Motor neuron (in vitro differentiated cells): Measurements from ENCODE around the gene DMAP1. TPM values are rescaled to one million over a fixed set of nuclear protein-coding genes. Genes with fewer than 3 reads are reported as not detected.

Experiments
- ATAC-seq, 8 experiments: fragments of 200-7000 bp; cut with Tn5 transposase; replicated peaks in 6 of 8; 2 replicates each; pipeline ENCODE4 v1.8.0; 2021; ENCODE audit warnings: mild to moderate bottlenecking in 8 of 8, moderate library complexity in 8 of 8
- H3K27ac ChIP-seq, 2 donors: fragments of 250-450 bp; sonication (Bioruptor Pico); 2 replicates each; pipeline ENCODE4 v1.9.0; 2021; ENCODE audit warnings: antibody characterized with exemption in 2 of 2, mild to moderate bottlenecking in 2 of 2, moderate library complexity in 1 of 2
- H3K4me1 ChIP-seq, 2 donors: fragments of 250-450 bp; sonication (Bioruptor Pico); replicated peaks in 1 of 2; 2 replicates each; pipeline ENCODE4 v1.6.1; 2021; ENCODE audit warnings: antibody characterized with exemption in 2 of 2, mild to moderate bottlenecking in 2 of 2, moderate library complexity in 1 of 2
- H3K4me3 ChIP-seq, 5 donors: fragments of 250-450 bp; sonication (Bioruptor Pico); 2 replicates each; pipeline ENCODE4 v1.9.0; 2021; ENCODE audit warnings: antibody characterized with exemption in 5 of 5, mild to moderate bottlenecking in 5 of 5, moderate library complexity in 4 of 5
- WGBS, 10 experiments: fragments of 450-650 bp; shearing (Covaris generic); methylation state at CpG; one replicate each; pipeline ENCODE4 v1.0.0; 2022; 5-methylcytosine and 5-hydroxymethylcytosine counted together
- in situ Hi-C, 9 experiments: fragments of 400-800 bp; cut with MboI; loops; one replicate each; pipeline ENCODE4 v1.15.0; 2021; ENCODE audit warnings: low sequenced_read_pairs in 9 of 9, low pct_unique_long_range_greater_than_20kb in 2 of 9; ENCODE audit not compliant: unreplicated experiment in 9 of 9
- total RNA-seq, 8 experiments: library from RNA; unstranded; fragments of 300-600 nt; gene quantifications; 2 replicates each; pipeline versions ENCODE4 v1.2.3 to v1.2.4, GENCODE V29; 2022

Gene DMAP1
- total RNA-seq, 8 experiments from 2014 or later = 13.3 to 58.8 (median 45.4) TPM

DNA sequence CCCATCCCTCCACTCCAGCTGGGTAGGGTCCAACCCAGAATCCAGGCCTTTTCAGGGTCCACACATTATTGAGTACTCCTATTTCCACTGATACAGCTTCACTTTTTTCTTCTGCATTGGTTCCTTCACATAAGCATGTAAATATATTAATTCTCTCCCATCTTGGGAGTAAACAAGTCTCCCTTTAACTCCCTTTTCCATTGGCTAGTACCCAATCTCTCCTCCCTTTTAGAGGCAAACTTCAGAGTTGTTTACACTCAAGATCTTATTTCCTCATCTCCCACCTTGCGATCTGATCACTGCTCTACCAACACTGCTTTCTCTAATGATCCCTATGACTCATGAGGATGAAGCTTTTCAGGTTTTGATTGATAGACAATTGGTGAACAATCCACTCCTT is 20.3 kb downstream of the DMAP1 start:
- Histone ChIP-seq H3K4me1 (peaks cover 24 to 42% of the 10 kb centered on the region in 2 donors), H3K27ac (no peak overlapping the region), H3K4me3 (no peak overlapping the region)
- in situ Hi-C loops = no loop called here
- 50 to 100% (median 100%) methylated on average over 1 of the region's 1 CpG for WGBS, 10 experiments
- ATAC-seq = no peak

DNA sequence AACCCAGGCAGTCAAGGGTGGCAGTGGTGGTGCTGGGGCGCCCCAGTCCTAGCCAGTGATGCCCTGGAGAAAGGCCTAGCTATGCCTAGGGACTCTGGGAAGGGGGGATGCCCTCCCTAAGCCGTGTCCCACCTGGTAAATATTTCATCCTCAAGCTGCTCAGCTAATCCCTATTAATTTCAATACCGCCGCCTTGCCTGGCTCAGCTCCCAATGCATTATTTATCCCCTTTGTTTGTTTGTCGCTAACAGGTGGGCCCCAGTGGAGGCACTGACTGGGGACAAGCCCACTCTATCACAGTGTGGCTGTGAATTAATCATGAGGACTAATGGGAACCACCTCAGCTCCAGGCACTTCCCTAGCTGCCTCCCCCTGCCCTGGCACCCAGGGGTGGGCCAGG is 22.5 kb downstream of the DMAP1 start:
- no peak for ATAC-seq
- 80 to 100% (median 92%) methylated on average over 1 to 5 of the region's 5 CpGs; no CpG with 5 or more reads in 5 of the 10 experiments for WGBS, 10 experiments
- peaks cover 36 to 43% of the 10 kb centered on the region in 2 donors for H3K4me1 ChIP-seq
- in situ Hi-C loops = no loop called here
- H3K27ac ChIP-seq = no peak overlapping the region
- no peak overlapping the region for H3K4me3 ChIP-seq

DNA sequence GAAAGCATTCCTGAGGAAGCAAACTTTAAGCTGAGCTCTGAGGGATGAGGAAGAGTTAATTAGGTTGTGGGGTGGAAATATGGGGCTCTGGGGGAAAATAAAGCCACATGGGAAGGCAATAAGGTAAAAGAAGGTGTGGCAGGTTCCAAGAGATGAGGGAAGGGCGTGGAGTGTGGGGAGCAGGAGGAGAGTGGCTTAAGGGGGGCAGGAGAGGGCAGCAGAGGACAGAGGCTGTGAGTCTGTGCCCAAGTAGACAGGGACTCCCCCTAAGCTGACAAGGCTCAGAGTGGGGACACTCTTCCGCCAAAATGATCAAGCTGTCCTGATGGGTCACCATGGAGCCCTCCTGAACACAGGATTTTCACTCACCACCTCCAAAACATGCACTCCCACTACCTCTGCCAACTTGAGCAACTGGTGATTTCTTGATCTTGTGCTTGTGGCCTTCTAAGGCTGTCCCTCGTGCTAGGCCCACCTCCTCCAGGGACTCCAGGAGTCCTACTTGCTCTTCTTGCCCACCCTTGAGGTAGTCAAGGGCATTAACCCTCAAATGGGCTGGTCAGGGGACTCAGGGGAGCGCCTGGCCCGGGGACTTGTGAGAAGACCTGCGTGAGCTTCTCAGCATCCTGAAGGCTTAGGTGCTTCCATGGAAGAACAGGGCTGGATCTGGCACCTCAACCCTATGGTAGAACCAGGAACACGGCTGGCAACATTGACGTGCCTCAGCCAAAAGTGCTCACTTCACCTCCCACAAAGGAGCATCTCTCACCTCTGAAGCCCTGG is 23.4 kb downstream of the DMAP1 start:
- no peak for ATAC-seq
- H3K4me3 ChIP-seq = no peak overlapping the region
- in situ Hi-C loops = no loop called here
- H3K27ac ChIP-seq = no peak overlapping the region
- WGBS, 10 experiments = 50 to 100% (median 96%) methylated on average over 1 to 7 of the region's 8 CpGs; no CpG with 5 or more reads in 3 of the 10 experiments
- H3K4me1 ChIP-seq = peaks cover 45 to 48% of the 10 kb centered on the region in 2 donors

DNA sequence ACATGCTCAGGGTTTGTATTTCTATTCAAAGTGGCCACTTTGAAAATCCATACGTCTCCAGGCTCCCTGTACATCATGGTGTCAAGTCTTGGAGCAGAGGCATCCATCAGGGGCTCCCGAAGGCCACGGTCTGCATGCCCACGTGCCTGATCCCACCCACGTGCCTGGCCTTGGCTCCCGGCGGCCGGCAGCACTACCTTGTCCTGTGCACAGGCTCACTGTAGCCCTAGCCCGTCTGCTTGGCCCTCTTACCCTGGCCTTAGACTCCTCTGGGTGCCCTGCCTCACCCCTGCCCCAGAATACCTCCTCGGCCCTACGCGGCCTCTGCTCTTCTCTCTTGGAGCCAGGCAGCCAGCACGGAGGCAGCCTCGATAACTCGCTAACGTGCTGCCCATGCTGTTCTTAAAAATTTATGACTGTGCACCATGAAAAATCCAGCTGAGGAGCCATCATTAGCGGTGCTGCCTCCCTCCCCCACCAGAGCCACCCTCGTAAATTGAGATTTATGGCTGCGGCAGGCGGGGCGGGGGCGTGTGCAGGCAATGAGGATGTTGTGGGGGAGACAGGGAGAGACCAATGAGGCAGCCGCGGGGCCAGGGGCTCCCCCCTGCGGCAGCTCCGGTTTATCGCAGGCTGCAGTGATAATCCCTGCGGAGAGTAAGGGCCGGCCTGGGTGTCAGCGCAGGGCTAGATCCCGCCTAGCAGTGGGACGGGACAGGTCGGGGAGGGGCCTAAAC is 24.6 kb downstream of the DMAP1 start:
- no peak overlapping the region for H3K4me3 ChIP-seq
- in situ Hi-C loops = no loop called here
- peaks cover 57 to 60% of the 10 kb centered on the region in 2 donors for H3K4me1 ChIP-seq
- WGBS, 10 experiments = 24 to 100% (median 47%) methylated on average over 1 to 14 of the region's 33 CpGs; no CpG with 5 or more reads in 4 of the 10 experiments
- H3K27ac ChIP-seq = peak overlapping the region; percentile 63 to 86
- peak in 7 of 8 experiments; percentile 61 to 92 (median 82) for ATAC-seq

DNA sequence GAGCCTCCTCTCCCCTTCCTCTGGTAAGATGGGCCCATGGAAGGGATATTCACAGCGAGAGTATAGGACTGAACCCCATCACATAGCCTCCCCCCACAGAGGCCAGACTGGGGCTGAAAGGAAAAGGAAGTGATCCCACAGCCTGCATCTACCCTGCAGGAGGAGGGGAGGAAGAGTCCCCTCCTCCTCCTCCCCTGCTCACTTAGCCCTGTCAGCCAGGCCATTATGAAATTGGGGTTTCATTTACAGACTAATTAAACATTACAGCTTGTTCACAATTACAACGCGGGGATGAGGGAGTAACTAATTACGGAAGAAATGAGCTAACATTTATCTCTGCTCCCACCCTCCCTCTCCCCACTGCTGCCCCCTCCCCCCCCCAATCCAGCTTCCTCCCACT is 25.4 kb downstream of the DMAP1 start:
- in situ Hi-C loops = no loop called here
- Histone ChIP-seq H3K4me3 (no peak overlapping the region), H3K4me1 (peaks cover 62 to 67% of the 10 kb centered on the region in 2 donors), H3K27ac (peak overlapping the region in 1 of 2 donors; percentile 86)
- WGBS, 10 experiments = 68 to 83% (median 70%) methylated on average over 2 to 3 of the region's 4 CpGs; no CpG with 5 or more reads in 7 of the 10 experiments
- no peak for ATAC-seq

DNA sequence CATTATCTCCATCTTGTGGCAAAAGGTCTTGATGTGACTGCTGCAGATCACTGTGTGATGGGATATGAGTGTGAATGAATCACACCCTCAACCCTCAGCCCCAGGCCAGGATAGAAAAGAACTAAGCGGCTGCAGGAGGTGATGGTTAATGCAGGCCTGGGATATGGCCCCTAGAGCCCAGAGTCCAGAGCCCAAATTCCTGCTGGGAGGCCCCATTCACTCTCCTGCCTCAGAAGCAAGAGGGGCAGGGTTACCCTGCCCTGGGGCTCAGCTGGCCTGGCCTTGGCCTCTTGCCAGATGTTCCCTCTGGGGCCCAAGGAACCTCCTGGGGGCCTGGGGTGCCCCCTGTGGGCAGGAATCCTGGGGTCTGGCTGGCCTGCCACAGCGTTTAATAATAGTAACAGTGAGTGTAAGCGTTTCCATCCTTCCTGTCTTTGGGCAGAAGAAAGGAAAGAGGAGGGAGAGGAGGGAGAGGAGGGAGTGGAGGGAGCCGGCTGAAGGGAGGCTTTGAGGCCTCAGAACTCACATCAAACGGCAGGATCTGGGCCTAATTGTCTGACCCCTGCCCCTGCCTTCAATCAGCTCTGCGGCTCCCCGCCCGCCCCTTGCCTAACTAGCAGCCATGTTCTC is 26.2 kb downstream of the DMAP1 start:
- Histone ChIP-seq H3K27ac (peak overlapping the region; percentile 48 to 86), H3K4me3 (no peak overlapping the region), H3K4me1 (peaks cover 62 to 68% of the 10 kb centered on the region in 2 donors)
- WGBS, 10 experiments = 0 to 100% (median 40%) methylated on average over 1 to 4 of the region's 8 CpGs; no CpG with 5 or more reads in 6 of the 10 experiments
- in situ Hi-C loops = no loop called here
- peak; percentile 2 to 65 (median 12) for ATAC-seq

DNA sequence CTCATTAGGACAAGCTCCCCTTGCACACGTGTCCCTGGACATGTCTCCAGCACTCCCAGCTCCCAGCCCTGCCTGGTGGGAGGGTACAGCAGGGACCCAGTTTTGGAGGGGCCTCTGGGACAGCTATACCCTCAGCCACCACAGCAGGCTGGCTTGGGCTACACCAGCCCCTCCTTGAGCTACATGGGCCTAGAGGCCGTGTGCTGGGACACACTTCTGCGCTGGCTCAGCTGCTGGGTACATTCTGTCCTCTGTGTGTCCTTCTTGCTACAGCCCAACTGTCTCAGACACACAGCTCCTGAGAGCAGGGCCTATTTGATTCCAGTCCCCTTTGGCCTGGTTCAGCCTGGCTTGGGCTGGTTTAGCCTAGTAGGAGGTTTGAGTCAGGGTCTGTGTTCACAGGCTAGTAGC is 26.7 kb downstream of the DMAP1 start:
- H3K4me3 ChIP-seq = no peak overlapping the region
- peak in 7 of 8 experiments; percentile 18 to 53 (median 34) for ATAC-seq
- in situ Hi-C loops = no loop called here
- H3K4me1 ChIP-seq = peaks cover 66 to 73% of the 10 kb centered on the region in 2 donors
- 35 to 80% (median 40%) methylated on average over 1 to 3 of the region's 3 CpGs; no CpG with 5 or more reads in 7 of the 10 experiments for WGBS, 10 experiments
- peak overlapping the region; percentile 48 to 86 for H3K27ac ChIP-seq

DNA sequence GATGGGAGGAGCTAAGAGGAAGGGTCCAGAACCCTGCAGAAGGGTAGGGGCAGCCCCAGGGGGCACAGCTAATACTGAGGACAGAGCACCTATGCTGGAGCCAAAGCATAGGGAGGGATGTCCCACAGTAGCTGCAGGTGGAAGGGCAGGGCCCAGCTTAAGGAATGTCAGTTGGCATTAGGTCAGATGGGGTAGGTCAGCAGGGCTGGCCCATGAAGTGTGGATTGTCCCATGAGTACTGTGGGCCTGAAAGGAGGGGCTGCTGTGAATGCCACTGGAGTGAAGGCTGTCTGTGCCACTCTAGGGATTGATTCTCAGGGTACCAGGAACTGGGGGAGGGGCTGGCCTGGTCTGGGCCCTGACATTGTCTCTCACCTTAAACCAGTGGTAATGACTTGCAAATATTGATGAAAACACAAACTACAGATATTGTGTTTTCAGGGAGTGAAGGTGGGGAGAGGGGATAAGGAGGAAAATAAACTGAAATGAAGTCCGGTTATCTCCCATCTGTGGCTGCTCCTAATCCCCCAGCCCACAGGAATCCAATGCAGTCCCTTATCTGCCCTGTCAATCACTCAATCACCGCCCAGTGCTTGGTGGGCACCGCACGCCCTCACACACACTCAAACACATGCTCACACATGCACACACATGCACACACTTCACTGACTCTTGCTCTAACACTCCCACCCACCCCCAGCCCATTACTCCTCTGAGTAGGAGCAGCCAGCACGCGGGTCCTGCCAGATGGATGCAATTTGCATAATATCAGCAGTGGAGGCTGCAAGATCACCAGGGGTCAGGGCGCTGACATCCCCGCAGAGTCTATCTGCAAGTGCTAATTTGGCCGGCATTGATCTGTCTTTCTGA is 27.8 kb downstream of the DMAP1 start:
- WGBS, 10 experiments = 15 to 100% (median 73%) methylated on average over 1 to 6 of the region's 9 CpGs; no CpG with 5 or more reads in 5 of the 10 experiments
- in situ Hi-C loops = no loop called here
- peak in 3 of 8 experiments; percentile 7 to 30 (median 15) for ATAC-seq
- H3K4me3 ChIP-seq = no peak overlapping the region
- peaks cover 69 to 79% of the 10 kb centered on the region in 2 donors for H3K4me1 ChIP-seq
- H3K27ac ChIP-seq = peak overlapping the region; percentile 48 to 86

DNA sequence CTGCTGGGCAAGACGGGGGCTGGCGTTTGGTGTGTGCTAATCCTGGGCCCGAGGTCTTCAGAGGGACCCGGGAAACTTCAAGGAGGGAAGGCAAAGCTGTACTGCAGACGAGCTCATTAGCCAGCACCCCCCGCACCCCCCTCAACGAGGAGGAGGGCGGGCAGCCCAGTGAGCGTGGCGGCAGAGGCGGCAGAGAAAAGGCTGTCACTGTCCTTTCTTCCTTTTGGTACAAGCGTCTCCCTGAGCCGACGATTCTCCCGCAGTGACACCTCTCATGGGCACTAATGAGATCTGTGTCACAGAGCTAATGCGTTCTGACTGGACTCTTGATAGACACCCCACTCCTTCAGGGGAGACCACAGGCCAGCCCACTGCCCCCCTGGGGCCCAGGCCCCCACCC is 29.5 kb downstream of the DMAP1 start:
- Histone ChIP-seq H3K4me3 (no peak overlapping the region), H3K27ac (peak overlapping the region; percentile 13 to 21), H3K4me1 (peaks cover 67 to 68% of the 10 kb centered on the region in 2 donors)
- no peak for ATAC-seq
- WGBS, 10 experiments = 35 to 84% (median 80%) methylated on average over 1 to 9 of the region's 16 CpGs; no CpG with 5 or more reads in 5 of the 10 experiments
- in situ Hi-C loops = no loop called here

DNA sequence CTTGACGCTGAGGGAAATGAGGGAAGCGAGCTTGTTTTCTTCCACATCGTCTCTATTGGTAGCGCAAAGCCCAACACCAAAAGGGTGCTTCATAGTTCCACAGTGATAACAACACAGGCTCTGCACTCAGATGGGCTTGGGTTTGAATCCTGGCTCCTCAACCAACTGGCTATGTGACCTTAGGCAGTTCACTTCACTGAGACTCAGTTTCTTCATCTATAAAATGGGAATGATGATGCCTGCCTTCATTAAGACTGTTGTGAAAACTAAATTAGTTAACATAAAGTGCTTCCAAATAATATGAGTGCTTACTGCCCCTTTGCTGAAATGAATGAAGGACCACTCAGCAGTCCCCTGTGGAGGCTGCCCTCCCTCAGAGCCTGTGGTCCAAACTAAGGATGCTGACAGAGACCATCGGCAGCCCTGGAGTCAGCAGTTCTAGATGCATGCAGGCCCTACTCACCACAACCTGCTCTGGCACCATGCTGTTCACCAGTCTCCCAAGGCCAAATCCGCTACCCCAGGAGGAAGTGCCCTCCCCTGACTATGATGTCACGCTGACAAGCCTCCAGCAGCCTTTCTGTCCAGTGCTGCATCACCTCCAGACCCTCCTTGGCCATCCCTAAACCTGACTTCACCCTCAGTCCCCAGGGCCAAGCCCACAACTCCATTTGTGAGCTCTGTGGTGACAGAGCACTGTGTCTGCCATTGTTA is 30.7 kb downstream of the DMAP1 start:
- Histone ChIP-seq H3K4me1 (peaks cover 59 to 61% of the 10 kb centered on the region in 2 donors), H3K27ac (no peak overlapping the region), H3K4me3 (no peak overlapping the region)
- 86 to 100% (median 97%) methylated on average over 1 to 7 of the region's 7 CpGs; no CpG with 5 or more reads in 3 of the 10 experiments for WGBS, 10 experiments
- ATAC-seq = no peak
- in situ Hi-C loops = no loop called here

DNA sequence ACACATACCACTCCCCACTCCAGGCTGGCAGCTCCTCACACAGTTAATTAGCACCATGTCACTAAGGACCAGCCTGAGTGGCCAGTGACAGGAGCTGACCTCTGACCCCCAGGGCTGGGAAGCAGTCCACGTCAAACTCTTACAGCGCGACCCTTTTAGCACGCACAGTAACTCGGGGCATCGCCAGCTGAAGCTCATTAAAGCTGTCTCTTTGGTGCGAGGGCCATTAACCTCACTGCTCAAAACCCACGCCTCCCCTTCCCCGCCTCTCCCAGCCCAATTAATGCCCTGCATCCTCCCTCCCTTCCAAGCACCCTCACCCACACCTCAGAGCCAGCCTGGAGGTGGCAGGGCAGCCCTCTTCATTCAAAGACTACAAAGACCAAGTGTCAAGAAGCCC is 31.7 kb downstream of the DMAP1 start:
- WGBS, 10 experiments = 20 to 50% methylated on average over 2 to 3 of the region's 9 CpGs; no CpG with 5 or more reads in 8 of the 10 experiments
- no peak for ATAC-seq
- Histone ChIP-seq H3K4me1 (peaks cover 57 to 61% of the 10 kb centered on the region in 2 donors), H3K4me3 (no peak overlapping the region), H3K27ac (peak overlapping the region in 1 of 2 donors; percentile 45)
- in situ Hi-C loops = no loop called here
